GM19467 (cell line): ENCODE results near the gene RHBDD1.

ENCODE experiments used
- ATAC-seq: cut with Tn5 transposase; IDR thresholded peaks from one replicate; pipeline ENCODE4 v1.9.1; 2021; ENCODE audit warnings: mild to moderate bottlenecking, moderate library complexity; ENCODE audit not compliant: unreplicated experiment

The RHBDD1 gene

DNA sequence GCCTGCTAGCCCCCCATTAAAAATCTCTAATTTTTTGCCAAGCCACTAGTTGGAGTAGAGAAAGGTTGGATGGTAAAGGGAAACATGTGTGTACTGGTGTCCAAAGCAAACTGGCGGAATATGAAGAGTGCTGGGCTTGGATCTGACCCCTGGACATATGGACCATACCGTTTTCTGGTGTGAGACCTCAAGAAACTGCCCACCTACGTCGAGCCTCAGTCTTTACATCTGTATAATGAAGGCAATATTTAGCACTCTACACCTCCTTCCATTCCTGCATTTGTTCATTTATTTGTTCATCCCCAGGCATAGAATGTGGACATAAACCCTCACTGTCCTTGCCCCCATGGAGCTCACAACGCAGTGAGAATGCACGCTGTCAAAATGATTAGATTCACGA is 142.4 kb downstream of the RHBDD1 start:
- no peak for ATAC-seq

DNA sequence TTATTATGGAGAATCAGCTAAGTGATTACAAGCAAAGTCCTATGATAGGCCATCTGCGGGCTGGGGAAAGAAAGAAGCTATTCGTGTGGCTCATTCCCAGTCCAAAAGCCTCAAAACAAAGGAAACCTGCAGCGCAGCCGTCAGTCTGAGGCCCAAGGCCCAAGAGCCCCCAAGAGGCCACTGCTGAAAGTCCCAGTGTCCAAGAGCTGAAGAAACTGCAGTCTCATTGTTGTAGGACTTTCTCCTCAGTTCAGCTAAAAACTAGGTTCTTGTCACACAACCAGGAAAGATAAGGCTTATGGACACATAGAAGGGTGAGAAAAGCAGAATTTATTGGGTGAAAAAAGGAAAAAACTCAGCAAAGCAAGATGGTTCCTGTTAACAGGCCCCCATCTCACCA is 143.2 kb downstream of the RHBDD1 start:
- no peak for ATAC-seq

DNA sequence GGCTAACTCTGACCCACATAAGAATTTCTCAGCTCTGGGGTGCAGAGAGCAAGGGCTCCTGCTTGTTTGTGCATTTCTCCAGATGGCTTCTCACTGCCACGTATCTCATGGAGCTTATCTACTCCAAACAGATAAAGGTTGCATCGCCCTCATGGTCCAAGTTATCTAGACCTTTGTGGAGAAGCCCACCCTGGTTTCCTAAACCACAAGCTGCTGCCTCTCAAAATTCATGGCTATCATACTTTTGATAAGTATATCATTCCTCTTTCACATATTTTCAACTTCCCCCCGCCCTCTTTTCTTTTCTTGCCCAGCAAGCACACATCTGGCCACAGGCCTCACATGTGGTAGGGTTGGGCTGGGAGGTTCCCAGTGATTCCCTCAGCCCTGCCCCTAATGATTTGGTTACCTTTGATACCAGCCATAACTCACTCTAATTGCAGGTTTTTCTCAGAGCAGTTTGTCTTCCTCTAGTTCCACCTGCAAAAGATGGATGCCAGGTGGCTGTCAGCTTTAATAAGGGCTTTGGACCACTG is 146.0 kb downstream of the RHBDD1 start:
- ATAC-seq: no peak

DNA sequence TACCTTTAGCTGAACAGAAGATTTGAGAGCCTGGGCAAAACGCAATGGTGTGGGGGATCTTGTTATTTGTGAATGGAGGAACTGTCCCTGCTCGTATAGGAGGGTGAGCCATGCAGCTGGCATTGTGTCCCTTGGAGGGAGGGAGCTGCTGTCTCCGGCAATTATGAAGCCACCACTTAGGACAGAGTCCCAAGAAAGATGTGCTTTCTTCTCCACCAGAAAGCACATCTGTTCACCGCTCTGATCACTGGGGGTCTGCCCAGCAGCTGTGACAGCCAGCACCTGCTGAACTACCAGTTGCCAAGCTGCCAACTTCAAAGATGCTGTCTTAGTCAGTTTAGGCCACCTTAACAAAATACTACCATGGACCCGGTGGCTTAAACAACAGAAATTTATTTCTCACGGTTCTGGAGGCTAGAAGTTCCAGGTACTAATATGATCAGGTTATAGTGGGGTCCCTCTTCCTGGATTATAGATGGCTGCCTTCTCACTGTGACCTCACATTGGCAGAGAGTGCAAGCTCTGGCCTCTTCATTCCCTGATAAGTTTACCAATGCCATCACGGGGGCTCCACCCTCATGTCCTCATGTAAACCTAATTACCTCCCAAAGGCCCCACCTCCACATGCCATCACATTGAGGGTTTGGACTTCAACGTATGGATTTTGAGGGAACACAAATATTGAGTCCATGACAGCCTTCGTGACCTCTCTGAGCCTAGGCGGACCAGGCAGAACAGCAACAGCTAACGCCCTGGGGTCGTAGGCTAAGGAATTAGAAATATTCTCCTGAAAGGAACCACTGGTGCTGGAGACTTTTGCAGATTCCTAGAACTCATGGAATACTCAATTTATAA is 148.3 kb downstream of the RHBDD1 start:
- ATAC-seq: peak; percentile 4

DNA sequence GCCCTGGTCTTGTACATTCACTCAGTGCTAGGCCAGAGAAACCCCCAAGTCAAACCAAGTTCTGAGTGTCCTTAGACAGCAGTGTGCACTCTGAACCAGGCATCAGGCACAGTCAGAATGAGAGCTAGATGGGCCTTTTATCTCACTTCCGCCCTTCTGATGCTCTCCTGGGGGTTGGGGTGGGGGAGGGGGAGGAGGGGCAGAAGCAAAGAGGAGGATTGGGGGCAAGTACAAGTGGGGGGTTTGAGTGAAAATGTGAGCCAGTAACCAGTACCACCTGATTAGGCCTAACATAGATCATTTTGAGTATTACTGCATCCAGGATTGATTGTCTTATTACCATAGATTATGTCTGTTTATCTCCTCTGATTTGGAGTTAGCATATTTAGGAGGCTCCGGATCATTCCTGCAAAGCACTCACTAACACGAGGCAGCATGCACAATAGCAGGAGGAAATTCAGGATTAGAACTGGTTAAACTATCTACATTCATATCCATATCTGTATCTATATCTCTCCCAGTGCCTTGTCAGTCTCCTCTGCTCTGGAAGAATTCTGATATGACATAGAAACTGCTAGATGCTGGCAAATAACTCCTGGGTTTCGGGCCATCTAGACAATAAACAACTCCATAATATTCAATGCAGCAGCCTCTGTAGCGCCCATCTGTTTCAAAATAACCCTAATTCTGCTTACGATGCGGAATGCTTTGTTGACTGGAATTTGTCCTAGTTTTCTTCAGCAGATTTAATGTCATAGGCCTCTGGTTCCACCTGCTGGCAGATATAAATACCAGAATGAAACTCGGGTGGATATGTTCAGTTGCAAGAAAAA is 149.1 kb downstream of the RHBDD1 start:
- peak; percentile 98 for ATAC-seq

DNA sequence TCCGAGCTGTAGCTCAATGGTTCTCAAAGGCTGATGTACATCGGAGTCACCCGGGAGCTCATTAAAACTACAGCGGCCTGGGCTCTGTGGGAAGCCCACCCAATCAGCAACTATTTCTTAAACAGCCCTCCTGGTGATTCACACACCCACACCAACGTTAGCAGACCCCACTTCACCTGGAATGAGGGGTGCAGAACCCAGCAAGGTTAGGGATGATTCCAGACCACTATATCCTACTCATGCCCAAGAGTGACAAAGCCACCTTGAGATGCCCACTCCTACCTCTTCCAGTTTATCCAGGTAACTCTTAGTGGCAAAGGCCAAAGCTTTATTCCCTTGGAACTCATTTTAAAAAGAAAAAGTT is 149.7 kb downstream of the RHBDD1 start:
- no peak for ATAC-seq

DNA sequence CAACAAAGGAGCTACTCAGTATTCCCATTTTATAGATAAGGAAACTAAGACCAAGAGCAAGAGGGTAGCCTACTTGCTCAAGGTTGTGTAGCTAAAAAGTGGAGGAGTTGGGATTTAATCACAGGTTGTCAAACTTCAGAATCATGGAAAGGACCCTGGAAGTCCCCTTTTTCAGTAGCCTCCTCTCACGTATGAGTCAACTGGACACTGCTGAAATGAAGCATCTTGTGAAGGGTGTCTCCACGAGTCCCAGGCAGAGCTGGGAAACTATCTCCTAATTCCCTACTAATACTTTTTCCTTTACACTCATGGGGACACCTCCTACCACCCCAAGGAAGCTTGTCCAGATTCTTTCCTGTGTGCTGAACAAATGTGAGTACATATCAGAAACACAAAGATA is 155.8 kb downstream of the RHBDD1 start:
- no peak for ATAC-seq

DNA sequence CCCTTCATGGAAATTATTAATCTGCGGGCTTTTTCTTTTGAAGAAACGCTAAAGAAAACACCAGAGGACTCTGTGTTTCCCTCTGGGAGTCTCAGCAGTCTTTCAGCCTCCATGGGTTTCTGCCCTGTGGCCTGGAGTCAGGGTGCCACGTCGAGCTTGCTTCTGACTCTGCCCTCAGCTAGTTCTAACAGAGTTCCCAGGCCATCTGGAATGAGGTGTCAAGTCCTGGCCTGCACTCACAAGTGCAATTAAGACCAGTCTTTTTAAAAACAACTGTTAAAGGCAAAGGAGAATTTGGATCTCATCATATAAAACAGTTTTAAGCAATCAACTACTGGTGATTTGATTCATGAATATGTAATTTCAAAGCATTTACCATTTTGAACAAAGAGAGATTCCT is 157.3 kb downstream of the RHBDD1 start:
- ATAC-seq: no peak

DNA sequence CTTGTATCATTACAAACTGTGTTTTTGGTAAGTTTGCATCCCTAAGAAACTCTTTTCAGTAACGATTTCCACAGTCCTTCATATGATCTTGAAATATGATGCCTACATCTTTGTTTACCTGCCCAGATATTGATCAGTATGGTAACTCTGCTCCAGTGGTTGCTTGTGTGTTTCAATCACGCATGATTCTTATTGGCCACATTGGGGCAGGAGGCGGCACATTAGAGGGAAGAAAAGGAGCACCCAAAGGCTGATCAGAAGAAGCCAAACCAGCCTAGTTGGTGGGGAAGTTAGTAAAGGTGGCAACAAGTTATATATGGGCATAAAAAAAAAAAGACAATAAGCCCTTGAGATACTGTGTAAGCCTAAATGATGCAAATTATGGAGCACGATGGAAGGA is 158.9 kb downstream of the RHBDD1 start:
- ATAC-seq: no peak

DNA sequence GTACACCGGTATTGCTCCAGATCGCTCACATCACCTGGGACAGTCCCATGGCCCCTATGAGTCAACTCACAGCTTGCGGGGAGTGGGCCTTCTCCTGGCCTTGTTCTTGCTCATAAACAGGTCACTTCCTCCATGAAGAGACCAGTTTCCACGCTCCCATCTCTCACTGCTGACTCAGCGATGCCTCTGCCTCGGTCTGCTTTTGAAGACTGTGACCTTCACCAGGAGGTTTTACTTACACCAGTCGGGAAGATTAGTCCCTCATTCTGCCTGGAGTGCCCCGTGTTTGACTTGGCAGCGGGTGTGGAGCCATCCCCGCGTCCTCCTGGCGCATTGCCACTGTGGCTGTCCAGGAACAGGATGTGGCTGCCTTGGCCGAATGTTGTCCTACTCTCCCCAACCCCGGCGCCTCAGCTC is 159.8 kb downstream of the RHBDD1 start:
- ATAC-seq: no peak

DNA sequence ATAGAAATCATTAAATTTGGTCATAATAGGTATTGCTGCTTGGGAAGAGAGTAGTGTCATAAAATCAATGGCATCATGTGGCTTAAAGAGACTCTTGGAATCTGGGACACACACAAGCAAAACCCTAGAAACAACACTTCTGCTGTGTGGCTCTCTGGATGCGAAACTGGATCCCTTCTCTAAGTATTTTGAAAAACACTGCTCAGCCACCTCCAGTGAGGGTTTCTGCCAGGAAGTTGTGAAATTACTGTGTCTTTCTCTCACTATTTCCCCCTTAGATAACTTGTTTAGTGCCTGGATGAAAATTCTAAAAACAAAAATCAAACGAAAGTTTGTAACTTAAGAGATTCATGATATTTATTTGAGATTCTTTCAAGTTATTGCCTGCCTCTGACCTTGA is 163.8 kb downstream of the RHBDD1 start:
- no peak for ATAC-seq

DNA sequence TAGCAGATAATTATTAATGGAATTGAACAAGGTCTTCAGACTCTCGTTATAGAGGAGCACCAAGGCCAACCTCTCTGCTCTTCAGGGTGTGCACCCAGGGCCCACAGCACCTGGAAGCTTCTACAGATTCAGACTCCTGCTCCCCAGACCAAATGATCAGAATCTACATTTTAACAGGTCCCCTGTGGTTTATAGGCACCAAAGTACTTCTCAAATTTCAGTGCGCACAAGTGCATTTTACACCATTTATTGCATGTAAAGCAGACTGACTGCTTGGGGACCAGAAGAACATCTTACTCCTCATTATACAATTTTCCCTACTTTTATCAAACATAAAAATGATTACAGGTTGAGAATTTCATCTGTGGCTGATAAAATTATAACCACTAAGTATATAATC is 164.3 kb downstream of the RHBDD1 start:
- ATAC-seq: no peak

DNA sequence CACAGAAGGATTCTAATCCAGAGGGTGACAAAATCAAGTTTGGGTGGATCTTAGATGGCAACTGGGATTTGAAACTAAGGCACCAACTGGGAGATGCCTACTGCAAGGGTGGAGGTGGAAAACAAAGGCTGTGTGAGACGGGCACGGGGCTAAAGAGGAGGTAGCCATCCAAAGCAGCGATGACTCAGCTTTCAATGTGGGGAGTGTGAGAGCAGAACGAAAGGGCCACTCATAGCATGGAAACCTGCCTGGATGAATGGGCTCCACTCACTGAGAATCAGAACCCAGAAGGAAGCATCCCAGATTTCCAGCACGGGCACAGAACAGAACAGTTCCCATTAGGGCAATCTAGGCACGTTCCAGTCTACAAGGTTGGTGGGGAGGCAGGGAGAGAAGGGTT is 168.6 kb downstream of the RHBDD1 start:
- no peak for ATAC-seq

DNA sequence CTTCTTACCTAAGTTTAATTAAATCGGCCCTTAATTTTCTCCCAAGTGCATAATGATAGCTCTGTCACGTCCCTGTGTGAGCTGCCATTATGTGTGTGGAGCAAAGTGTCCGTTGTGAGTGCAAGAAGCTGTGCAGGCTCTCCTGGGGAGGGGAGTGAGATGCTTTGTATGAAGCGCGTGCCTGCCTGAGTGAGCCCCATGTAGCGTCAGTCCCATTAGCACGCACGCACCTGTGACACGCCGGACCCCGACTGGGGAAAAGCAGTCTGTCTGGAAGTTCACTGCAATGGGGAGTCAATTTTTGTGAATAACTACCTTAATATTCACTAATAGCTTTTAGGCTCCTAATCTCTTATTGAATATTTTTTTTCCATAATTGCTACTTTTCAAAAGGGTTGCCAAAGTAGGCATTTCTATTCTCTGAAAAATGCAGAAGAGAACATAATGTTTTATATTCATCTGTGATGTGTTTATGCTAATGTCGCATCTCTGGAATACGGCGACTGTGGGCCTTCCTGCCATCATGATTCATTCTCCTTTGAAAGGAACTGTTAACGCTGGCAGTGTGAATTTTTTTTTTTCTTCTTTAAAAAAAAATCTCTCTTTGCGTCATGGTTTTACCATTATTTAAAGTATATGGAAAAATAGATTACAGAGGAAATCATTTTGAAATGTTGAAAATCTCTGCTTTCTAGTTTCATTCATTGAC is 170.5 kb downstream of the RHBDD1 start:
- ATAC-seq: no peak

DNA sequence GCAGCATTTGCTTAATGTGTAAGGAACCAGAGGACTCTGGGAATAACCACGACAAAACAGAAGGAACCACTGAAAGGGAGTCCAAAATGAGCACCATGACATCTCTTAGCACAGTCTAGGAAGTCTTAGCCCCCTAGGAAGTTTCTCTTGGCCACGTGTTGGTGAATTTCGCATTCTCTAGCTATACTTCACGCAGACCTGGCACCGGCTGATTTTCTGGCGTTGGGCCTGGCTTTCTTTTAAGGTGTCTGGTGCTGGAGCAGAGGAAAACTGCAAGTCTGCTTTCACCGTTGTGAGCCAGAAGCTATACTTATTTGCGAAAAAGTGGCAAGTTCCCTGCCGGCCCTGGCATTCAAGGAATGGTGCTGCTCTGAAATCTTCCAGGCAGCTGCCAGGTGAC is 171.3 kb downstream of the RHBDD1 start:
- ATAC-seq: no peak

DNA sequence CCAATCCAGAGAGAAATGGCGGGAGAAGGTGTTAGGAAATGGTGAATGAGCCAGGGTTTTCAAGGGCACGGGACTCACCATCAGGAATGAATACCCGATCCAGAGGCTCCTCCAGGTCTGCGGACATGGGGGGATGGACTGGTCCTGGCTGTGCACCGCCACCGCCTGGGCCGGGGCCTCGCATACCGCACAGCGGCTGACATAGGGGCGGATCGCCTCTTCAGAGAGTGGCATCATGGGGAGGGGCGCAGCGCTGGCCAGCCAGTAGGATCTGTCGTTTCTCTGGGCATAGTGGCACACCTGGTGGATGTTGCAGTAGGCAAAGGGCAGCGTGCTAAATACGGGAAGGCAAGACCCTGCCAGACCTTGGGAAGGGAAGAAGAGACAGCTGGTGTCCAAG is 172.1 kb downstream of the RHBDD1 start:
- ATAC-seq: no peak

DNA sequence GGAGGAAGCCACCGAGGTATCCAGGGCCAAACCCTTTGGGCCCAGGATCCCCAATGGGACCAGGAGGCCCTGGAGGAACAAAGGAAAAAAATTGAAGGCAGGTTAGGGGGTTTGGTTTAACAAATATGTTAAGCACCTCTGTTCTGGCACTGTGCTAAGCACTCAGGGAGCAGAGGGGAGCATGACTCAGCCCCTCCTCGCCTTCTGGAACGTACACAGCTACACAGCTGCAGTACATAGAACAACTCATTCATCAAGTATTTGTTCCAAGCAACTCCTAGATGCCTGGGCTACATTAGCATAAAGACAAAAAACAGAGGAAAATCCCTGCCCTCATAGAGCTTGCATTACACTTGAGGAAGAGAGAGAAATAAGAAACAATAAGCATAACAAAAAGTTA is 174.6 kb downstream of the RHBDD1 start:
- no peak for ATAC-seq

DNA sequence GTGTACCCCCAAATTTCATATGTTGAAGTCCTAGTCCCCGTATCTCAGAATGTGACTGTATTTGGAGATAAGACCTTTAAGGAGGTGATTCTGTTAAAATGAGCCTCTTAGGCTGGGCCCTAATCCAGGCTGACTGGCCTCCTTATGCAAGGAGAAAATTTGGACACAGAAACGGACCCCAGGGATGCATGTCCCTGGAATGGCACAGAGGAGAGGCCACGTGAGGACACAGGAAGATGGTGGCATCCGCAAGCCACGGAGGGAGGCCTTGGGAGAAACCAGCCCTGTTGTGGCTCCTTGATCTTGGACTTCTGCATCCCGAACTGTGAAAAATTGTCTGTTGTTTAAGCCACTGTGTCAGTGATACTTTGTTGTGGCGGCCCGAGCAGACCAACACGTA is 177.5 kb downstream of the RHBDD1 start:
- no peak for ATAC-seq

DNA sequence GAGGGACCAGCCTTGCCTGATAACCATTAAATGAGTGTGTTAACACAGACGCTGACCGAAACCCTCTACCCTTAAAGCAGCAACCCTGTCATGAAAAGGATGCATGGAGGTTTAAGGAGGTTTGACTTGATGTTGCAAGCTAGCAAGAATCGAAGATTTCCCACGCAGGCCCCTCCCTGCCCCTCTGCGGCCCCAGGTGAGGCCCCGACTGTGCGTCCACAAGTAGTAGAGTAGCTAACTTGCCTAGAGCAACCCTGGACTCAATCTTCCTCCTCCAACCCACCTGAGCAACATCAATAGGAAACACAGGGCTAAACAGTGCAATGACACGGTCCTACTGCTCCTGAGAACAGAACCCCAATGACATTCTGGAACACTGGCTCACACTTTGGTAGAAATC is 178.0 kb downstream of the RHBDD1 start:
- no peak for ATAC-seq

DNA sequence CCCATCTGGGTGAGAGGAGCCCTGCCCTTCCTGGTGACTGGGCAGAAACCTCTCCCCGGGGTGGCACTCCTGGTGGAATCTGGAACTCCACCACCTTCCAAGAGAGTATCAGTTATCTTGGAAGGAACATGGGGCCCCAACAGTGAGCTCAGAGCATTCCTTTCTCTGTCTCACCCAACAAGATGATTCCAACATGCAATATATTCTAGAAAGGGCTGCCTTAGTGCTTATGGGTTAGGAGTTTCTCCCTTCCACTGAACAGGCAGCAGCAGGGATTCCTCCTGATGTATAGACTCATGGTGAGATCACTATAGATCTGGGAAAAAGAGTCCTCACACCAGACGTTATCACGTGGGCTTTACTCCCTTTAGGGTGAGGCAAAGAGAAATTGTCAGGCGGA is 181.0 kb downstream of the RHBDD1 start:
- no peak for ATAC-seq

DNA sequence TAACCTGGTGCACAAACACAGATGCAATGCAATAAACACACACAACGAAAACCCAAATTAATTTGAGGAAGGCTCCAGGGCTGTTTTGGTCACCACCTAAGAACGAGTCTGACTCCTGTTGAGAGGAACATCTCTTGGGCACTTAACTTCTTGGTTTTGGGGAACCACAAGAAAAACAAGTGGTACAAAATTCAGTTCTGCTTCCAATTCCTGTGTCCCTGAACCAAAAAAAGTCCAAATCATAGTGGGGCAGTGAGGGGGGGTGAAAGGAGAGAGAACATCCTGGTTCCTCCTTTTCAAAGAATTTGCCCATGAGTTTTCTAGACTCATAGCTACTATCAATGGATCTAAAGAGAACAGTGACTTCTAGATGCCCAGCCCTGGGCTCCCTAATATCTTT is 184.6 kb downstream of the RHBDD1 start:
- ATAC-seq: no peak
